Large intestine (tissue), 3 donors: ENCODE measurements around the gene MLXIP. TPM values are rescaled to one million over a fixed set of nuclear protein-coding genes. Genes with fewer than 3 reads are reported as not detected.

Source experiments
- DNase-seq, 2 donors: peaks; one replicate each; pipeline versions ENCODE4 v3.0.0 to v3.0.0-alpha.2; 2013
- H3K27ac ChIP-seq: one replicate; pipeline ENCODE4 v1.5.1; 2013; ENCODE audit warnings: low read length
- H3K27me3 ChIP-seq: 2 replicates; pipeline ENCODE4 v1.6.1; 2013; ENCODE audit warnings: low read length; ENCODE audit not compliant: control insufficient read depth, insufficient read depth
- H3K36me3 ChIP-seq: 2 replicates; pipeline ENCODE4 v1.6.1; 2013; ENCODE audit warnings: low read length; ENCODE audit not compliant: control insufficient read depth, insufficient read depth
- H3K4me1 ChIP-seq: one replicate; pipeline ENCODE4 v1.6.1; 2013; ENCODE audit warnings: low read length; ENCODE audit not compliant: control insufficient read depth, insufficient read depth
- H3K4me3 ChIP-seq: one replicate; pipeline ENCODE4 v1.5.1; 2013; ENCODE audit warnings: low read length
- H3K9me3 ChIP-seq: one replicate; pipeline ENCODE4 v1.6.1; 2013; ENCODE audit warnings: mild to moderate bottlenecking, low read depth, low read length, moderate library complexity; ENCODE audit not compliant: control insufficient read depth
- WGBS: methylation state at CpG from one replicate; pipeline ENCODE4 v1.1.5; 2013; ENCODE audit warnings: low lambda C conversion rate; ENCODE audit not compliant: insufficient coverage; 5-methylcytosine and 5-hydroxymethylcytosine counted together
- polyA plus RNA-seq: library from polyadenylated mRNA; unstranded; fragments of 120-200 nt; gene quantifications from one replicate; pipeline ENCODE4 v1.2.1, GENCODE V29; 2013

MLXIP gene
- polyA plus RNA-seq, 1 donor, result 51.8 TPM

- peak in 1 of 2 donors; percentile 89 for DNase-seq
- H3K4me3 ChIP-seq, result peak overlapping the region; percentile 11
- 0% methylated on average over 1 of the region's 19 CpGs for WGBS
- H3K9me3 ChIP-seq, result peaks cover 2% of the 10 kb centered on the region
- H3K4me1 ChIP-seq, result peaks cover 35% of the 10 kb centered on the region
- peak overlapping the region; percentile 95 for H3K27ac ChIP-seq
- H3K27me3 ChIP-seq, result no peaks in the 10 kb centered on the region
- H3K36me3 ChIP-seq, result peaks cover 15% of the 10 kb centered on the region
These were observed 15.5 kb upstream of the MLXIP start for GRCh38 chr12:122062832-122063693.

- Histone ChIP-seq H3K4me1 (peaks cover 35% of the 10 kb centered on the region), H3K4me3 (peak overlapping the region; percentile 11), H3K27ac (peak overlapping the region; percentile 95), H3K36me3 (peaks cover 15% of the 10 kb centered on the region), H3K9me3 (peaks cover 2% of the 10 kb centered on the region), H3K27me3 (no peaks in the 10 kb centered on the region)
- DNase-seq, result no peak
- WGBS, result no CpG with 5 or more reads among the region's 6 CpGs
These were observed 14.9 kb upstream of the MLXIP start for GRCh38 chr12:122063694-122064024.

- no CpG with 5 or more reads among the region's 14 CpGs for WGBS
- DNase-seq, result peak; percentile 95
- Histone ChIP-seq H3K27ac (peak overlapping the region; percentile 95), H3K27me3 (no peaks in the 10 kb centered on the region), H3K9me3 (peaks cover 2% of the 10 kb centered on the region), H3K4me1 (peaks cover 35% of the 10 kb centered on the region), H3K36me3 (peaks cover 12% of the 10 kb centered on the region), H3K4me3 (no peak overlapping the region)
These were observed 14.4 kb upstream of the MLXIP start for GRCh38 chr12:122064025-122064777.

GRCh38 chr12:122064780-122065588 is 13.6 kb upstream of the MLXIP start:
- peak in 1 of 2 donors; percentile 46 for DNase-seq
- Histone ChIP-seq H3K27ac (peak overlapping the region; percentile 95), H3K27me3 (no peaks in the 10 kb centered on the region), H3K4me1 (peaks cover 35% of the 10 kb centered on the region), H3K9me3 (peaks cover 2% of the 10 kb centered on the region), H3K36me3 (peaks cover 4% of the 10 kb centered on the region), H3K4me3 (no peak overlapping the region)
- 100% methylated on average over 1 of the region's 16 CpGs for WGBS

GRCh38 chr12:122067548-122067947 is 11.0 kb upstream of the MLXIP start:
- Histone ChIP-seq H3K9me3 (peaks cover 2% of the 10 kb centered on the region), H3K4me3 (no peak overlapping the region), H3K27ac (no peak overlapping the region), H3K36me3 (no peaks in the 10 kb centered on the region), H3K27me3 (no peaks in the 10 kb centered on the region), H3K4me1 (peaks cover 29% of the 10 kb centered on the region)
- DNase-seq, result no peak
- no CpG with 5 or more reads among the region's 5 CpGs for WGBS

GRCh38 chr12:122067966-122068365 is 10.6 kb upstream of the MLXIP start:
- H3K27me3 ChIP-seq, result no peaks in the 10 kb centered on the region
- H3K27ac ChIP-seq, result no peak overlapping the region
- no peak overlapping the region for H3K4me3 ChIP-seq
- no CpG with 5 or more reads among the region's 13 CpGs for WGBS
- DNase-seq, result no peak
- peaks cover 25% of the 10 kb centered on the region for H3K4me1 ChIP-seq
- H3K9me3 ChIP-seq, result peaks cover 5% of the 10 kb centered on the region
- H3K36me3 ChIP-seq, result no peaks in the 10 kb centered on the region

- DNase-seq, result peak in 1 of 2 donors; percentile 27
- Histone ChIP-seq H3K9me3 (peaks cover 3% of the 10 kb centered on the region), H3K4me3 (no peak overlapping the region), H3K36me3 (no peaks in the 10 kb centered on the region), H3K4me1 (peaks cover 7% of the 10 kb centered on the region), H3K27me3 (no peaks in the 10 kb centered on the region), H3K27ac (peak overlapping the region; percentile 41)
- no CpG with 5 or more reads among the region's 11 CpGs for WGBS
These were observed 6.3 kb upstream of the MLXIP start for GRCh38 chr12:122072031-122072970.

GRCh38 chr12:122073815-122074214 is 4.7 kb upstream of the MLXIP start:
- Histone ChIP-seq H3K36me3 (no peaks in the 10 kb centered on the region), H3K27ac (no peak overlapping the region), H3K4me3 (no peak overlapping the region), H3K9me3 (peaks cover 3% of the 10 kb centered on the region), H3K4me1 (peaks cover 15% of the 10 kb centered on the region), H3K27me3 (no peaks in the 10 kb centered on the region)
- no peak for DNase-seq
- WGBS, result no CpG with 5 or more reads among the region's 1 CpG

- Histone ChIP-seq H3K36me3 (no peaks in the 10 kb centered on the region), H3K27me3 (no peaks in the 10 kb centered on the region), H3K4me3 (no peak overlapping the region), H3K27ac (no peak overlapping the region), H3K4me1 (peaks cover 25% of the 10 kb centered on the region), H3K9me3 (peaks cover 3% of the 10 kb centered on the region)
- peak in 1 of 2 donors; percentile 72 for DNase-seq
- WGBS, result no CpG with 5 or more reads among the region's 10 CpGs
These were observed 1.6 kb upstream of the MLXIP start for GRCh38 chr12:122076743-122077495.
